ENCODE results near the gene CLEC18C.
"Not testable (repeated sequence)": the region's sequence is repeated elsewhere in the genome, so short reads cannot be mapped to it uniquely, and the experiment has no call there.

Gene CLEC18C

GRCh38 chr16:70158261-70158939, 15.2 kb upstream of the CLEC18C start:
- no peak for DNase-seq (ENCODE audit: low read depth in 3 of 3, low spot score in 1 of 3)

DNA sequence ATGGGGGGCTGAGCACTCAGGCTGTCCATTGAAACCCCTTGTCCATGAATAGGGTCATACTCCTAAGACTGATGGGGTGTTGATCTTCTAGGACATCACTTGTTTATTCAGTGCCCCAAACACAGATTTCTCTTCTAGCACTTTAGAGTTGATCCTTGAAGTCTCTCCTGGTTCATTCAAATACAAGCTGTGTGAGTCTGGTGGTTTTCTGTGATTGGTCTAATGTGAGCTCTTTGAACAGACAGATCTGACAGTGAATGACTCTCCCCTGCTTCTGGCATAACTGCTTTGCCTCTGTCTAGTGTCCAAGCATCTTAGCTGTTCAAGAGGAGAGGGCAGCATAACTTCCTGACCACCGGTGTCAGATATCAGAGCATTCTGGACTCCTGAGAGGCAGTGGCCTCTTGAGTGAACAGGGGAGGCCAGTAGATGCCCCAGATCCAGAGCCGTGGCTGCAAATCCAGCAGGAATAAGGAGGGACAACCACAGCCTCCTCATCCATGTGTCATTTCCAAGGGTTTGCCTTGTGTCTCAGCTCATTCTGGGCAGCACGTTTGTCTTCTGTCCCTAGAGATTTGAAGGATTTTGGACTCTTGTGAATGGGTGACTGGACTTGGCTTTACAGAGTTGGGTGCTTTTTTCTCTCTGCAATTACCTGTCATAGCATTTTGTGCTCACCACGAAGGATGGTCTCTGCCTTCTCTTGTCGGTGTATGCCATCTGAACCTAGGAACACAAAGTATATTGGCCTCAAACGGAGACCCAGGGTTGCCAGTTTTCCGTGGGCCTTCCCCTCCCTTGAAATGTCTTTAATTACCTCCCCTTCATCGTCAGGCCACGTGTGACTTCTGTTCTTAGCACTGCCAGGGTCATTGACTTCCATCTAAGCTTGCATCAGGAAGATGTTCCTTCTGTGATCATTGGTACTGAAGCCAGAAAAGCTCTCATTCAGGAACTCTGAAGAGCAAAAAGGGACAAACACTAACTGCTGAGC, 13.9 kb upstream of the CLEC18C start:
- no peak for DNase-seq (ENCODE audit: low read depth in 3 of 3, low spot score in 1 of 3)

DNA sequence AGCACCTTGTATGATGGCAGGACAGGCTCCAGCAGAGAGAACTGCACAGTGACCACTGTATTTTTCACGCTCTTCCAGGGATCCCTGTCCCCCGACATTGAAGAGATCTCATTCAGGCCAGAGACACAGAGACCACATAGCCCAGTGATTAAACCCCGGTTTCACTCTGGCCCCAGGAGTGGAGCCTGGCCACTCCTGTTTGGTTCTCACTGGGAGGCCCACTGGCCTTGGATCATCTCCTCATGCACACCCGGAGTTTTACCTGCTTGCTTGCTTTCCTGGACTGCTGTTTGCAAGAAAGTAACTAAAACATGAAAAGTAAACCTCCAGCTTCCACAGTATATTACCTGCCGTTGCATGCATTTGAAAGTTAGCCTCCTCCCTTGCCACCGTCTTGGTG, 13.2 kb upstream of the CLEC18C start:
- no peak for DNase-seq (ENCODE audit: low read depth in 3 of 3, low spot score in 1 of 3)

GRCh38 chr16:70160821-70161220, 12.8 kb upstream of the CLEC18C start:
- no peak for DNase-seq (ENCODE audit: low read depth in 3 of 3, low spot score in 1 of 3)

- no peak for DNase-seq (ENCODE audit: low read depth in 3 of 3, low spot score in 1 of 3)
These were observed 12.2 kb upstream of the CLEC18C start for GRCh38 chr16:70161350-70161749.

GRCh38 chr16:70162041-70162451, 11.5 kb upstream of the CLEC18C start:
- DNase-seq (ENCODE audit: low read depth in 3 of 3, low spot score in 1 of 3) = no peak

GRCh38 chr16:70163596-70163995, 10.0 kb upstream of the CLEC18C start:
- no peak for DNase-seq (ENCODE audit: low read depth in 3 of 3, low spot score in 1 of 3)

GRCh38 chr16:70166688-70167087, 6.9 kb upstream of the CLEC18C start:
- not testable (repeated sequence) for DNase-seq (ENCODE audit: low read depth in 3 of 3, low spot score in 1 of 3)

DNA sequence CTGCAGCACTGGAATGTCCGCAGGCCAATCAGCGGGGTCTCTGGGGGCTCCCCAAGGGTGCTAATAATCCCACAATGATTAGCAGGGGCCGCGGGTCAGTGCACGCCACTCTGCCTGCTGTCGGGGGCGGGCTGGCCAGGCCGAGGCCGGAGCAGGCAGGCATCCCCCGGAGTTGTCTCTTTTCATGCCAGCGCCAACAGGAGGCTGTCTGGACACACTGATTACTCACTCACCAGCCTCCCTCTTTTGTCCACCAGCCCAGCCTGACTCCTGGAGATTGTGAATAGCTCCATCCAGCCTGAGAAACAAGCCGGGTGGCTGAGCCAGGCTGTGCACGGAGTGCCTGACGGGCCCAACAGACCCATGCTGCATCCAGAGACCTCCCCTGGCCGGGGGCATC, 329 bp downstream of the CLEC18C start:
- not testable (repeated sequence) for DNase-seq (ENCODE audit: low read depth in 3 of 3, low spot score in 1 of 3)

GRCh38 chr16:70174387-70174932, 873 bp downstream of the CLEC18C start:
- DNase-seq (ENCODE audit: low read depth in 3 of 3, low spot score in 1 of 3) = not testable (repeated sequence)

DNA sequence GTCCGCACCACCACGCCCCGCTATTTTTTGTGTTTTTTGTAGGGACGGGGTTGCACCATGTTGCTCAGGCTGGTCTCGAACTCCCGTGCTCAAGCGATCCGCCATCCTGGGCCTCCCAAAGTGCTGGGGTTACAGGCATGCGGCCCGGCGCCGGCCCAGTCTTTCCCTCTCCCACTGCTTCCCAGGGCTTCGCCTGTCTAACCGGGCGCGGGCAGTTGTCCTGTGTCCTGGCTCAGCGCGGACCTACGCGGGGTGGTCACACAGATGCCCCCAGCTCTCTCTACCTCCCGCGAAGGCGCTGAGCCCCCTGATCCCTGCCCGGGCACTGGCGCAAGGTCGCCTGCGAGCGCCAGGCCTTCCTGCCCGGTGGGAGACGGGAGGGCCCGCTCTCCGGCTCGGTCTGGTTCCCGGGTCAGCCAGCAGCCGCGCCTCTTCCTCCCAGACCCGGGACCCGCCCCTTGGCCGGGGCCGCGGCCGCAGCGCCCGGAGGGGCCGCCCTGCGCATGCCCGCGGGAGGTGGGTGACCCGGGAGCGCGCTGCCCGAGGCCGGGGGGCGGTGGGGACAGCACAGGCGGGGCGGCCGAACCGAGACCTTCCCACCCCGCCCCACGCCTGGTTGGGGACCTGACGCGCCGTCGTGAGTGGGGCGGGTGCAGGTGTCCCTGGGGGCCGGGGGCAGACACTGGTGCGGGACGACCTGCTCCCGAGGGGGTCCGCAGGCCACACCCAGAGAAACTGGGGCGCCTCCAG, 14.4 kb downstream of the CLEC18C start:
- not testable (repeated sequence) for DNase-seq (ENCODE audit: low read depth in 3 of 3, low spot score in 1 of 3)

DNA sequence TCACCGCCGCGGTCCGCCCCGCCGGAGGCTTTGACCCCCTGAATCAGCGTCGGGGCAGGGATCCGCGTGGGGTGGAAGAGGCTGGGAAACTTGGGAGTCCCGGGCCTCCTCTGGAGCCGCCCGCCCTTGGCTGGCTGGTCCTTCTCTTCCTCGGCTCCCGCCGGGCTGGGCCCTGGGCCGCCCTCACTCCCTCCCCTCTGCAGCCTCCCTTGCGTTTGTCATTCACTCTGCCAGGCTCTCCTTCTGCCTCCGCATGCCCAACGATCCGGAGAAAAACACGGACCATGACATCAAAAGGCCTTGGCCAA, 15.0 kb downstream of the CLEC18C start:
- DNase-seq (ENCODE audit: low read depth in 3 of 3, low spot score in 1 of 3) = not testable (repeated sequence)

DNA sequence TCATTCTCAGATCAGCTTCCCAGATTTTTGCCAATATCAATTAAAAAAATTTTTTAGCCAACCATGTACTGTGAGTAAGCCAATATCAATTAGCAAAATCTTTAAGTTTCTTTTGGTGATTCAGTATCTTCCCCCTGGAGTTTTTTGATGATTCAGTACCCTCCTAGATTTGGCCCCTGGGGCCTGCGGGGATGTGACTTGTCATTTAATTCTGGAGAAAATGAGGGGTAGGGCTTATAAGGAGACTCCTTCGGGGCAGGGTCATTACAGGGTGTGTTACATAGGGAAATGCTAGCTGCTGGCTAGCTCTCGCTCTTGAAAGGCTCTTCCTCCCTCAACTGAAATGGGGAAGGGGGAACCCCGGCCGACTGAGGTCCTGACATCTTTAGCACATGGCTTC, 17.0 kb downstream of the CLEC18C start:
- DNase-seq (ENCODE audit: low read depth in 3 of 3, low spot score in 1 of 3) = not testable (repeated sequence)

- not testable (repeated sequence) for DNase-seq (ENCODE audit: low read depth in 3 of 3, low spot score in 1 of 3)
These were observed 23.2 kb downstream of the CLEC18C start for GRCh38 chr16:70196683-70197300.

- not testable (repeated sequence) for DNase-seq (ENCODE audit: low read depth in 3 of 3, low spot score in 1 of 3)
These were observed 24.0 kb downstream of the CLEC18C start for GRCh38 chr16:70197611-70198010.

- not testable (repeated sequence) for DNase-seq (ENCODE audit: low read depth in 3 of 3, low spot score in 1 of 3)
These were observed 24.6 kb downstream of the CLEC18C start for GRCh38 chr16:70198230-70198629.

- DNase-seq (ENCODE audit: low read depth in 3 of 3, low spot score in 1 of 3) = not testable (repeated sequence)
These were observed 25.1 kb downstream of the CLEC18C start for GRCh38 chr16:70198666-70199065.

DNA sequence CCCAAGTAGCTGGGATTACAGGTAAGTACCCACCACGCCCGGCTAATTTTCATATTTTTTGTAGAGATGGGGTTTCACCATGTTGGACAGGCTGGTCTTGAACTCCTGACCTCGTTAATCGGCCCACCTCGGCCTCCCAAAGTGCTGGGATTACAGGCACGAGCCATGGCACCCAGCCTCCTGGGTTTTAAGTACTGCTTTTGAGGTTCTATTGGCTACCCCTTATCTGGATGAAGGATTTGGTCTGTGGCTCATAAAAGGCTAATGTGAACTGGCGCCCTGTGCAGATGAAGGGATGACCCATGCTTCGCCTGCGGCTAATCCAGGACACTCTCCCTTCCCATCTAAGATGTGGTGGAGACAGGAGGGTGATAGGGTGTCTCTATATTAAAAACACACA, 25.6 kb downstream of the CLEC18C start:
- not testable (repeated sequence) for DNase-seq (ENCODE audit: low read depth in 3 of 3, low spot score in 1 of 3)

DNA sequence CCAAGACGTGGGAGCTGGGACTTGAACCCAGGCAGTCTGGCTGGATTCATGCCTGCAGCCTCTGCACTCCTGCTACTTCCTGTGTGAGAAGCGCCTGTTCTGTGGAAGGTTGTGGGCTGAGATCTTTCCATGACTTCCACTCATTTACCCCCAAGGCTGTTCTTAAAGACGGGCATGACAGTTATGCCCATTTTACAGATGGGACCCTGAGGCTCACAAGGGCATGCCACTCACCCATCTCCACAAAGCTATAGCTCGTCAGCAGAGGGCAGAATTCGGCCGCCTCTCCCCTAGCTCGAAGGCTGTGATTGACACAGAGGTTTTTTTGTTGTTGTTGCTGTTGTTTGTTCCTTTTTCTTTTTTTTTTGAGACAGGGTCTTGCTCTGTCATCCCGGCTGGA, 26.5 kb downstream of the CLEC18C start:
- DNase-seq (ENCODE audit: low read depth in 3 of 3, low spot score in 1 of 3) = not testable (repeated sequence)

GRCh38 chr16:70203508-70203907, 29.9 kb downstream of the CLEC18C start:
- not testable (repeated sequence) for DNase-seq (ENCODE audit: low read depth in 3 of 3, low spot score in 1 of 3)

- DNase-seq (ENCODE audit: low read depth in 3 of 3, low spot score in 1 of 3) = not testable (repeated sequence)
These were observed 30.4 kb downstream of the CLEC18C start for GRCh38 chr16:70204010-70204409.

All from stimulated activated CD4-positive, alpha-beta T cell treated with anti-CD3 and anti-CD28 coated beads, TNF-alpha, amount 100 ng/mL, for 1 hour (primary cell).